ENCODE data around the gene NCS1. TPM values are rescaled to one million over a fixed set of nuclear protein-coding genes. Genes with fewer than 3 reads are reported as not detected.

The NCS1 gene
- total RNA-seq, result 30.0 and 42.7 TPM in 2 replicates

DNA sequence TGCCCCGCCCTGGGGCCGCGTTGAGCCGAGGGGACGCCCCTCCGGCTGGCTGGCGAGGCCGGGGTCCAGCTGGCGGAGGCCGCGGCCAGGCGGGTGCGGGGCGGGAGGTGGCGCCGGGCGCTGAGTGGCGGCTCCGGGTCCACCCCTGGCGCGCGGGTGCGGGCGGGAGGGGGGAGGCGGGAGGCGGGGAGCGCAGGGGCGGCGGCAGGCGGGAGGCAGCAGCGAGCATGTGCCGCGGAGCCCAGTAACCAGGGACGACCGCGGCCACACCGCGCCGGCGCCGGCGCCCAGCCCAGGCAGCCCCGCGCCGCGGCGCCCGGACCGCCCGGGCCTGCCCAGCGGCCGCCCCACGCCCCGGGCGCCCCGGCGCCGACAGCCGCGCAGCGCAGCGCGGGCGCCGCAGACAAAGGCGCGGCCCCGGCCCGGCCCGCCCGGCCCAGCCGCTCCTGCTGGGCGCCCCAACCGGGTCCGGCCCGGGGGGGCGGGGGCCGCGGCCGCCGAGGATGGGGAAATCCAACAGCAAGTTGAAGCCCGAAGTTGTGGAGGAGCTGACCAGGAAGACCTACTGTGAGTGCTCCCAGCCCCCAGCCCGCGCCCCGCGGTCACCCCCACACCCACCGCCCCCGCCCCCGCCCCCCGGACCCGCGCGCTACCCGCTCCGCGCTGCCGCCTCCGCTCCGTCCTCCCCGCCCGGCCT, at the start of gene NCS1:
Gene NCS1 (plus strand): TSS at position 244 of the 697 bp plus-strand sequence. CDS start 260 bp downstream, at position 504.
- peak within 1 kb of the TSS; percentile 64 for H3K4me3 ChIP-seq (ENCODE audit: low read depth, low read length)
- DNase-seq (ENCODE audit: low read depth), result peak; percentile 69
- TF ChIP-seq, protein P1, sequence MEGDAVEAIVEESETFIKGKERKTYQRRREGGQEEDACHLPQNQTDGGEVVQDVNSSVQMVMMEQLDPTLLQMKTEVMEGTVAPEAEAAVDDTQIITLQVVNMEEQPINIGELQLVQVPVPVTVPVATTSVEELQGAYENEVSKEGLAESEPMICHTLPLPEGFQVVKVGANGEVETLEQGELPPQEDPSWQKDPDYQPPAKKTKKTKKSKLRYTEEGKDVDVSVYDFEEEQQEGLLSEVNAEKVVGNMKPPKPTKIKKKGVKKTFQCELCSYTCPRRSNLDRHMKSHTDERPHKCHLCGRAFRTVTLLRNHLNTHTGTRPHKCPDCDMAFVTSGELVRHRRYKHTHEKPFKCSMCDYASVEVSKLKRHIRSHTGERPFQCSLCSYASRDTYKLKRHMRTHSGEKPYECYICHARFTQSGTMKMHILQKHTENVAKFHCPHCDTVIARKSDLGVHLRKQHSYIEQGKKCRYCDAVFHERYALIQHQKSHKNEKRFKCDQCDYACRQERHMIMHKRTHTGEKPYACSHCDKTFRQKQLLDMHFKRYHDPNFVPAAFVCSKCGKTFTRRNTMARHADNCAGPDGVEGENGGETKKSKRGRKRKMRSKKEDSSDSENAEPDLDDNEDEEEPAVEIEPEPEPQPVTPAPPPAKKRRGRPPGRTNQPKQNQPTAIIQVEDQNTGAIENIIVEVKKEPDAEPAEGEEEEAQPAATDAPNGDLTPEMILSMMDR (IDR thresholded peaks at IDR 0.05; ENCODE audit: insufficient read depth, low read depth, low read length), result no peak

DNA sequence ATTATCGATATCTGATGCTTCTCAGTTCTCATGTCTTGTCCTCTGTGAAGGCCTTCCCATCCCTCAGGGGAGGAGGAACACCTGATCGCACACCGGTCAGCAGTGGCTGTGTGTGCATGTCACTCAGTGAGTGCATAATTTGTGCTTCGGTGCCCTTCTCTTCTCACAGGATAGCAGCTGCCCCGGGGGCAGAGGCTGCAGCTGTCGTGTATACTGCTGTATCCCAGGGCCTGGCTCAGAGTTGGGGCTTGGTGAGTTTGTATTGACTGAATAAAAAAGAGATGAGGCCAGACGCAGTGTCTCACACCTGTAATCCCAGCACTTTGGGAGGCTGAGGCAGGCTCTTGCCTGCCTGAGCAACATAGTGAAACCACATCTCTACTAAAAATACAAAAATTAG, 49.7 kb upstream of the NCS1 start:
- TF ChIP-seq, protein P1 (IDR thresholded peaks at IDR 0.05; ENCODE audit: insufficient read depth, low read depth, low read length), result no peak
- H3K4me3 ChIP-seq (ENCODE audit: low read depth, low read length), result no peak overlapping the region
- no peak for DNase-seq (ENCODE audit: low read depth)

DNA sequence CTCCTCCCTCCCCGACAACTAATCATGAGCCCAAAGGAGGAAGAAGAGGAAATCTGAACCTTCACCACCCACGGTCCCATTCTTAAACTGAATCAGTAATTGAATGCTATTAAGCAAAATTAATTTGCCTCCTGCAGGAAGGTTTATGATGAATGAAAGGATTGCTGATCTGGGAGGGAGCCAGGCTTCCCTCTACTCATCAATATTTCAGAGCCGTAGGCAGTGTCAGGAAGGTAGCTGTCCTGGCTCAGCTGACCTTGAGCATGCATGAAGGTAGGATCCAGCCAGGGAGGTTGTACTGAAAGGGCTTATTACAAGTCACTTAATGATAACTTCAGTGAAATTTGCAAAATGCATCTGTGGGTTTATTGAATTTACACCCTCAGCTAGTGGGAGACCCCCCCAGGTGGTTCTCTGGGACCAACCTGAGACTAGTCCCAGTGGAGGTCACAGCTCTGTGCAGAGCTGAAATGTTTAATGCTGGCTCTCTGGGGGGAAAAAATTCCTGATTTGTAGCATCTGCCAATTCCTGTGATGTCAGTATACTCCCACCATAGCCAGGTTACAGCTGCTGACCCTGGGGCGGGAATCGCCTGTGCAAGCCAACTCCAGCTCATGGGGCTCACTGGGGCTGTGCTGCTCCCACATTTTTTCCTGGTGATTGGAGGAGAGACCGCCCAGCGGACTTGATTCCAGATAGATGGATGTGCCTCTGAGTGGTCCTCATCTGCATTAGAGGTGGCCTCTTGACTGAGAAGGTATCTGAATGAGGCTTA, 47.9 kb upstream of the NCS1 start:
- TF ChIP-seq, protein P1 (IDR thresholded peaks at IDR 0.05; ENCODE audit: insufficient read depth, low read depth, low read length), result no peak
- no peak overlapping the region for H3K4me3 ChIP-seq (ENCODE audit: low read depth, low read length)
- DNase-seq (ENCODE audit: low read depth), result no peak

GRCh38 chr9:130126721-130127433, 45.3 kb upstream of the NCS1 start:
- TF ChIP-seq, protein P1 (IDR thresholded peaks at IDR 0.05; ENCODE audit: insufficient read depth, low read depth, low read length), result no peak
- DNase-seq (ENCODE audit: low read depth), result no peak
- H3K4me3 ChIP-seq (ENCODE audit: low read depth, low read length), result no peak overlapping the region

GRCh38 chr9:130128251-130128650, 44.0 kb upstream of the NCS1 start:
- no peak overlapping the region for H3K4me3 ChIP-seq (ENCODE audit: low read depth, low read length)
- no peak for DNase-seq (ENCODE audit: low read depth)
- TF ChIP-seq, protein P1 (IDR thresholded peaks at IDR 0.05; ENCODE audit: insufficient read depth, low read depth, low read length), result no peak

- peak; percentile 91 for DNase-seq (ENCODE audit: low read depth)
- TF ChIP-seq, protein P1 (IDR thresholded peaks at IDR 0.05; ENCODE audit: insufficient read depth, low read depth, low read length), result no peak
- H3K4me3 ChIP-seq (ENCODE audit: low read depth, low read length), result no peak overlapping the region
Measured at GRCh38 chr9:130128733-130129431, 43.3 kb upstream of the NCS1 start.
